Measurements from ENCODE around the gene HDDC3. TPM values are rescaled to one million over a fixed set of nuclear protein-coding genes. Genes with fewer than 3 reads are reported as not detected.

Gene HDDC3
- total RNA-seq, 1 experiment from 2014 or later, result 18.5 TPM

- Histone ChIP-seq H2AFZ (ENCODE audit: low read length) (peak overlapping the region; percentile 94), H4K20me1 (ENCODE audit: low read length) (no peaks in the 10 kb centered on the region), H3K9ac (ENCODE audit: low read length) (peak overlapping the region; percentile 83; the same call in 1 of the 2 replicates), H3K9me2 (replicated peaks; ENCODE audit: low read length) (no peaks in the 10 kb centered on the region), H3F3A (ENCODE audit: low read length, unreplicated experiment) (no peaks in the 10 kb centered on the region), H3K36me3 (ENCODE audit: low read depth, low read length) (no peaks in the 10 kb centered on the region), H3K4me2 (ENCODE audit: low read length) (peak overlapping the region; percentile 97), H3K9me3 (ENCODE audit: low read length) (no peaks in the 10 kb centered on the region), H3K27me3 (ENCODE audit: low read length) (no peaks in the 10 kb centered on the region), H3K4me1 (ENCODE audit: insufficient read depth, low read length) (peaks cover 39% of the 10 kb centered on the region), H3K4me3 (ENCODE audit: low read length) (peak overlapping the region; percentile 87), H3K27ac (ENCODE audit: low read length) (no peak overlapping the region), H3K79me2 (ENCODE audit: low read length) (peaks cover 23% of the 10 kb centered on the region)
- ATAC-seq, result no peak
- no peak for DNase-seq
- BruUV-seq (replicated peaks), result no TSS peak
- POLR2A ChIA-PET (ENCODE audit: unreplicated experiment), result no interaction called here
- no peak for TF ChIP-seq EZH2phosphoT487 (IDR thresholded peaks at IDR 0.05; ENCODE audit: borderline replicate concordance, low read length)
- peak; percentile 3; the same call in 1 of the 2 replicates for TF ChIP-seq CTCF (conservative IDR thresholded peaks at IDR 0.05; ENCODE audit: low read depth, low read length)
- intact Hi-C loops (cut with micrococcal nuclease), result loop anchor here (5.0 to 10.0 kb wide), 2 partner anchors 60 to 102 kb away; partner anchors contain the start of gene PRC1
- CTCF ChIA-PET, result interaction anchor here (0.6 to 2.1 kb wide), 3 partner anchors 25 to 183 kb away, joined by 3 to 10 read pairs (median 5); partner anchors contain the start of gene MAN2A2
Measured at GRCh38 chr15:90932660-90932991, 277 bp upstream of the HDDC3 start.

- ChIA-PET CTCF (interaction anchor here (0.5 to 2.1 kb wide), 8 partner anchors 18 to 340 kb away, joined by 3 to 10 read pairs (median 4); no protein-coding TSS in a partner anchor), POLR2A (ENCODE audit: unreplicated experiment) (interaction anchor here (0.6 to 0.9 kb wide), 3 partner anchors 23 to 113 kb away, joined by 3 read pairs; partner anchors contain the start of gene MAN2A2)
- peak overlapping the region; percentile 83 for H3K9ac ChIP-seq (ENCODE audit: low read length)
- H3K27me3 ChIP-seq (ENCODE audit: low read length), result no peaks in the 10 kb centered on the region
- TF ChIP-seq CTCF (conservative IDR thresholded peaks at IDR 0.05; ENCODE audit: low read depth, low read length), result no peak
- TF ChIP-seq EZH2 (IDR thresholded peaks at IDR 0.05; ENCODE audit: low read length, unreplicated experiment), result no peak
- TF ChIP-seq EZH2phosphoT487 (IDR thresholded peaks at IDR 0.05; ENCODE audit: borderline replicate concordance, low read length), result no peak
- H3K9me3 ChIP-seq (ENCODE audit: low read length), result no peaks in the 10 kb centered on the region
- H3K36me3 ChIP-seq (ENCODE audit: low read depth, low read length), result no peaks in the 10 kb centered on the region
- DNase-seq (no peak), ATAC-seq (no peak)
- no peaks in the 10 kb centered on the region for H3F3A ChIP-seq (ENCODE audit: low read length, unreplicated experiment)
- BruUV-seq (replicated peaks), result no TSS peak
- peak overlapping the region; percentile 78 for H3K27ac ChIP-seq (ENCODE audit: low read length)
- H2AFZ ChIP-seq (ENCODE audit: low read length), result peak overlapping the region; percentile 94; the same call in 1 of the 2 replicates
- peaks cover 33% of the 10 kb centered on the region for H3K4me1 ChIP-seq (ENCODE audit: insufficient read depth, low read length)
- H4K20me1 ChIP-seq (ENCODE audit: low read length), result no peaks in the 10 kb centered on the region
- intact Hi-C loops (cut with micrococcal nuclease), result loop anchor here (2.0 to 10.0 kb wide), 3 partner anchors 29 to 103 kb away; partner anchors contain the start of genes MAN2A2 and PRC1
- no peaks in the 10 kb centered on the region for H3K9me2 ChIP-seq (replicated peaks; ENCODE audit: low read length)
- H3K79me2 ChIP-seq (ENCODE audit: low read length), result peaks cover 17% of the 10 kb centered on the region
- H3K4me3 ChIP-seq (ENCODE audit: low read length), result peak overlapping the region; percentile 87
- peak overlapping the region; percentile 97 for H3K4me2 ChIP-seq (ENCODE audit: low read length)
Measured at GRCh38 chr15:90931575-90931827, 848 bp downstream of the HDDC3 start.

GRCh38 chr15:90930861-90931574 is 1.3 kb downstream of the HDDC3 start:
- Histone ChIP-seq H4K20me1 (ENCODE audit: low read length) (no peaks in the 10 kb centered on the region), H3K4me3 (ENCODE audit: low read length) (peak overlapping the region; percentile 87), H2AFZ (ENCODE audit: low read length) (no peak overlapping the region), H3K9me2 (replicated peaks; ENCODE audit: low read length) (no peaks in the 10 kb centered on the region), H3K79me2 (ENCODE audit: low read length) (peaks cover 12% of the 10 kb centered on the region), H3K27me3 (ENCODE audit: low read length) (no peaks in the 10 kb centered on the region), H3K36me3 (ENCODE audit: low read depth, low read length) (no peaks in the 10 kb centered on the region), H3K4me2 (ENCODE audit: low read length) (peak overlapping the region; percentile 97), H3K9ac (ENCODE audit: low read length) (peak overlapping the region; percentile 85), H3K4me1 (ENCODE audit: insufficient read depth, low read length) (peaks cover 29% of the 10 kb centered on the region), H3K9me3 (ENCODE audit: low read length) (no peaks in the 10 kb centered on the region), H3K27ac (ENCODE audit: low read length) (no peak overlapping the region; the same call in 1 of the 2 replicates), H3F3A (ENCODE audit: low read length, unreplicated experiment) (no peaks in the 10 kb centered on the region)
- TF ChIP-seq CTCF (conservative IDR thresholded peaks at IDR 0.05; ENCODE audit: low read depth, low read length) (no peak), EZH2phosphoT487 (IDR thresholded peaks at IDR 0.05; ENCODE audit: borderline replicate concordance, low read length) (no peak), EZH2 (IDR thresholded peaks at IDR 0.05; ENCODE audit: low read length, unreplicated experiment) (no peak)
- DNase-seq (no peak), ATAC-seq (no peak)
- ChIA-PET POLR2A (ENCODE audit: unreplicated experiment) (interaction anchor here (0.6 to 0.9 kb wide), 2 partner anchors 28 to 113 kb away, joined by 3 read pairs; partner anchors contain the start of gene MAN2A2), CTCF (interaction anchor here (0.5 to 2.1 kb wide), 8 partner anchors 19 to 341 kb away, joined by 3 to 10 read pairs (median 4); no protein-coding TSS in a partner anchor)
- BruUV-seq (replicated peaks), result no TSS peak
- intact Hi-C loops (cut with micrococcal nuclease), result loop anchor here (2.0 to 10.0 kb wide), 3 partner anchors 28 to 104 kb away; partner anchors contain the start of genes MAN2A2 and PRC1
